K562 (cell line): Measurements from ENCODE around the gene LIN9.

Experiments
- ASH1L ChIP-seq: fragments of 450-650 bp; IDR thresholded peaks from 2 replicates; pipeline ENCODE4 v1.6.1; 2018; ENCODE audit warnings: borderline replicate concordance, mild to moderate bottlenecking, low read depth; ENCODE audit not compliant: partially characterized antibody
- ATF6 ChIP-seq: sonication (generic); formaldehyde crosslinking; IDR thresholded peaks from 2 replicates; pipeline ENCODE4 v1.4.0; 2020; ENCODE audit warnings: mild to moderate bottlenecking, missing genetic modification reagents
- CBFA2T3 ChIP-seq: fragments of 450-650 bp; IDR thresholded peaks from 2 replicates; pipeline ENCODE4 v1.6.1; 2017
- CTCF ChIP-seq, 3 experiments: IDR thresholded peaks in 2 of 3; conservative IDR thresholded peaks in 1 of 3; 2 replicates each; pipeline ENCODE4 v1.5.1; 2011 to 2012; ENCODE audit warnings: low read length in 3 of 3, mild to moderate bottlenecking in 3 of 3, control low read depth in 2 of 3, improper control_type of control experiment in 1 of 3, inconsistent platforms in 1 of 3, low read depth in 1 of 3, mixed read lengths in 1 of 3, moderate library complexity in 1 of 3; ENCODE audit not compliant: insufficient read depth in 2 of 3
- FOXJ3 ChIP-seq: sonication (generic); formaldehyde crosslinking; IDR thresholded peaks from 2 replicates; pipeline ENCODE4 v1.4.0; 2020; ENCODE audit warnings: mild to moderate bottlenecking, missing genetic modification reagents
- HLTF ChIP-seq: fragments of 450-650 bp; IDR thresholded peaks from 2 replicates; pipeline ENCODE4 v1.6.1; 2016
- JUN ChIP-seq, 2 experiments: sonication (generic) in 1 of 2; formaldehyde crosslinking in 1 of 2; IDR thresholded peaks; 2 replicates each; pipeline versions ENCODE4 v1.6.1 to v1.8.0; 2012 to 2022; ENCODE audit warnings: borderline replicate concordance in 2 of 2, mild to moderate bottlenecking in 2 of 2, improper control_type of control experiment in 1 of 2, low read depth in 1 of 2, low read length in 1 of 2, missing genetic modification reagents in 1 of 2
- NR2F6 ChIP-seq: fragments of 450-650 bp; formaldehyde crosslinking; IDR thresholded peaks from 2 replicates; pipeline ENCODE4 v1.4.0; 2020; ENCODE audit warnings: mild to moderate bottlenecking
- RNF2 ChIP-seq: sonication (generic); IDR thresholded peaks from 2 replicates; pipeline ENCODE4 v1.6.1; 2016
- SIN3A ChIP-seq, 2 experiments: fragments of 150-350 bp in 1 of 2; IDR thresholded peaks; 2 replicates each; pipeline ENCODE4 v1.6.1; 2011 to 2016; ENCODE audit warnings: borderline replicate concordance in 2 of 2, low read depth in 2 of 2, low read length in 2 of 2, mild to moderate bottlenecking in 2 of 2, moderate library complexity in 2 of 2; ENCODE audit not compliant: control insufficient read depth in 1 of 2
- TBL1XR1 ChIP-seq, 2 experiments: IDR thresholded peaks; 2 replicates each; pipeline ENCODE4 v1.6.1; 2012; ENCODE audit warnings: improper control_type of control experiment in 2 of 2, low read length in 2 of 2, mild to moderate bottlenecking in 1 of 2
- ZFP1 ChIP-seq: fragments of 450-650 bp; formaldehyde crosslinking; IDR thresholded peaks from 2 replicates; pipeline ENCODE4 v1.4.0; 2020; ENCODE audit warnings: mild to moderate bottlenecking, mixed read lengths
- ZNF561 ChIP-seq: fragments of 450-650 bp; formaldehyde crosslinking; conservative IDR thresholded peaks from 2 replicates; pipeline ENCODE4 v1.4.0; 2020; ENCODE audit warnings: mild to moderate bottlenecking, moderate library complexity

- TF ChIP-seq ZNF561 (CRISPR knock-in tag), result no peak
- no peak for TF ChIP-seq CTCF (IDR thresholded peaks at IDR 0.05 in 2 of 3, conservative IDR thresholded peaks at IDR 0.05 in 1 of 3; ENCODE audit: insufficient read depth in 2 of 3, low read depth in 1 of 3, low read length in 3 of 3)
- no peak for TF ChIP-seq ASH1L
- no peak for TF ChIP-seq ZFP1
- TF ChIP-seq RNF2, result no peak
- TF ChIP-seq FOXJ3 (CRISPR knock-in tag), result no peak
- TF ChIP-seq TBL1XR1 (IDR thresholded peaks at IDR 0.05; ENCODE audit: low read length in 2 of 2), result no peak
- no peak for TF ChIP-seq CBFA2T3
- no peak for TF ChIP-seq SIN3A (IDR thresholded peaks at IDR 0.05; ENCODE audit: borderline replicate concordance in 2 of 2, control insufficient read depth in 1 of 2, low read depth in 2 of 2, low read length in 2 of 2)
- no peak for TF ChIP-seq NR2F6 (CRISPR knock-in tag)
- no peak for TF ChIP-seq JUN (IDR thresholded peaks at IDR 0.05; ENCODE audit: borderline replicate concordance, low read depth, low read length)
- no peak for TF ChIP-seq JUN (CRISPR knock-in tag; IDR thresholded peaks at IDR 0.05; ENCODE audit: borderline replicate concordance)
- no peak for TF ChIP-seq HLTF
- TF ChIP-seq ATF6 (CRISPR knock-in tag), result no peak
These were observed 86.3 kb downstream of the LIN9 start for GRCh38 chr1:226222686-226223085.
